Upper lobe of right lung (tissue), 1 donor: ENCODE measurements around the gene NRAS. TPM values are rescaled to one million over a fixed set of nuclear protein-coding genes. Genes with fewer than 3 reads are reported as not detected.

Experiments
- ATAC-seq: fragments of 200-7000 bp; cut with Tn5 transposase; one replicate; pipeline ENCODE4 v1.9.1; 2020; ENCODE audit warnings: mild to moderate bottlenecking, moderate library complexity
- DNase-seq: peaks from one replicate; pipeline ENCODE4 v3.0.0-alpha.2; 2020
- H3K27ac ChIP-seq: fragments of 200-600 bp; one replicate; pipeline ENCODE4 v1.8.0; 2022
- H3K27me3 ChIP-seq: fragments of 200-600 bp; one replicate; pipeline ENCODE4 v1.8.0; 2022; ENCODE audit warnings: mild to moderate bottlenecking
- H3K36me3 ChIP-seq: fragments of 200-600 bp; one replicate; pipeline ENCODE4 v1.8.0; 2022
- H3K4me1 ChIP-seq: fragments of 200-600 bp; one replicate; pipeline ENCODE4 v1.8.0; 2022
- H3K4me3 ChIP-seq: fragments of 200-600 bp; one replicate; pipeline ENCODE4 v1.8.0; 2022; ENCODE audit warnings: mild to moderate bottlenecking
- H3K9me3 ChIP-seq: fragments of 200-600 bp; one replicate; pipeline ENCODE4 v1.8.0; 2022
- CTCF ChIP-seq: fragments of 200-600 bp; IDR thresholded peaks from one replicate; pipeline ENCODE4 v1.8.0; 2022; ENCODE audit warnings: antibody characterized with exemption
- intact Hi-C: fragments of 100-400 bp; cut with DNase I; formaldehyde crosslinking; loops from one replicate; pipeline ENCODE4 v1.11.0; 2022
- total RNA-seq: library from RNA; stranded (reverse); fragmentation: NEBNext Ultra II Directional; extraction: Animal tissue kit (Norgen Biotek cat#: 25700); gene quantifications from one replicate; pipeline ENCODE4 v1.2.1, GENCODE V29; 2021
- donor health status: DM: no; HTN: yes; CAD: no; lungs with severe emphysema.

The NRAS gene
- total RNA-seq, 1 donor from 2014 or later = 26.5 TPM

GRCh38 chr1:114735479-114735878 lies 18.9 kb upstream of the NRAS start:
- no peak for TF ChIP-seq CTCF
- no peak for DNase-seq
- H3K4me1 ChIP-seq = no peaks in the 10 kb centered on the region
- H3K27me3 ChIP-seq = no peaks in the 10 kb centered on the region
- H3K27ac ChIP-seq = no peak overlapping the region
- no peaks in the 10 kb centered on the region for H3K9me3 ChIP-seq
- intact Hi-C loops = no loop called here
- H3K36me3 ChIP-seq = peaks cover 96% of the 10 kb centered on the region
- no peak overlapping the region for H3K4me3 ChIP-seq
- no peak for ATAC-seq

GRCh38 chr1:114729782-114730181 lies 13.2 kb upstream of the NRAS start:
- ATAC-seq = no peak
- TF ChIP-seq CTCF = no peak
- H3K36me3 ChIP-seq = peaks cover 99% of the 10 kb centered on the region
- DNase-seq = no peak
- intact Hi-C loops = no loop called here
- H3K4me3 ChIP-seq = no peak overlapping the region
- H3K27me3 ChIP-seq = no peaks in the 10 kb centered on the region
- H3K9me3 ChIP-seq = no peaks in the 10 kb centered on the region
- H3K27ac ChIP-seq = no peak overlapping the region
- no peaks in the 10 kb centered on the region for H3K4me1 ChIP-seq

GRCh38 chr1:114728553-114728952 lies 12.0 kb upstream of the NRAS start:
- Histone ChIP-seq H3K36me3 (peaks cover 99% of the 10 kb centered on the region), H3K27ac (no peak overlapping the region), H3K4me3 (no peak overlapping the region), H3K4me1 (no peaks in the 10 kb centered on the region), H3K9me3 (no peaks in the 10 kb centered on the region), H3K27me3 (no peaks in the 10 kb centered on the region)
- TF ChIP-seq CTCF = no peak
- intact Hi-C loops = no loop called here
- DNase-seq (no peak), ATAC-seq (no peak)

GRCh38 chr1:114725230-114725629 lies 8.7 kb upstream of the NRAS start:
- intact Hi-C loops = no loop called here
- DNase-seq = no peak
- ATAC-seq = no peak
- no peak for TF ChIP-seq CTCF
- peaks cover 99% of the 10 kb centered on the region for H3K36me3 ChIP-seq
- H3K27ac ChIP-seq = no peak overlapping the region
- H3K4me3 ChIP-seq = no peak overlapping the region
- H3K9me3 ChIP-seq = no peaks in the 10 kb centered on the region
- H3K27me3 ChIP-seq = no peaks in the 10 kb centered on the region
- no peaks in the 10 kb centered on the region for H3K4me1 ChIP-seq

GRCh38 chr1:114723915-114724314 lies 7.3 kb upstream of the NRAS start:
- ATAC-seq = no peak
- intact Hi-C loops = no loop called here
- DNase-seq = no peak
- Histone ChIP-seq H3K4me1 (no peaks in the 10 kb centered on the region), H3K4me3 (no peak overlapping the region), H3K36me3 (peaks cover 100% of the 10 kb centered on the region), H3K27me3 (no peaks in the 10 kb centered on the region), H3K27ac (no peak overlapping the region), H3K9me3 (no peaks in the 10 kb centered on the region)
- TF ChIP-seq CTCF = no peak

- H3K4me3 ChIP-seq = no peak overlapping the region
- peaks cover 100% of the 10 kb centered on the region for H3K36me3 ChIP-seq
- H3K27me3 ChIP-seq = no peaks in the 10 kb centered on the region
- no peaks in the 10 kb centered on the region for H3K9me3 ChIP-seq
- H3K27ac ChIP-seq = no peak overlapping the region
- ATAC-seq (no peak), DNase-seq (no peak)
- intact Hi-C loops = no loop called here
- no peak for TF ChIP-seq CTCF
- H3K4me1 ChIP-seq = no peaks in the 10 kb centered on the region
Measured at GRCh38 chr1:114723457-114723856, 6.9 kb upstream of the NRAS start.
